Cardiac muscle cell (in vitro differentiated cells and primary cell): ENCODE measurements around the gene INHBB. TPM values are rescaled to one million over a fixed set of nuclear protein-coding genes. Genes with fewer than 3 reads are reported as not detected.

ENCODE experiments used
- DNase-seq, 2 donors: peaks; one replicate each; pipeline versions ENCODE4 v3.0.0 to v3.0.0-alpha.2; 2010 to 2017; ENCODE audit warnings: low read depth in 1 of 2, low spot score in 1 of 2
- H3K27ac ChIP-seq: fragments of 200-600 bp; sonication (generic); 2 replicates; pipeline ENCODE4 v1.5.1; 2016
- H3K27me3 ChIP-seq: fragments of 200-600 bp; sonication (generic); 2 replicates; pipeline ENCODE4 v1.6.0; 2016; ENCODE audit warnings: control low read depth
- H3K36me3 ChIP-seq: fragments of 200-600 bp; sonication (generic); 2 replicates; pipeline ENCODE4 v1.5.1; 2016; ENCODE audit warnings: control low read depth
- H3K4me1 ChIP-seq: fragments of 200-600 bp; sonication (generic); 2 replicates; pipeline ENCODE4 v1.8.1; 2017; ENCODE audit warnings: low read depth, mild to moderate bottlenecking, mixed run types
- H3K4me3 ChIP-seq: fragments of 200-600 bp; sonication (generic); 2 replicates; pipeline ENCODE4 v1.5.1; 2016; ENCODE audit warnings: mild to moderate bottlenecking
- H3K9me3 ChIP-seq: fragments of 200-600 bp; sonication (generic); 2 replicates; pipeline ENCODE4 v1.5.1; 2017; ENCODE audit warnings: low read depth, mild to moderate bottlenecking, control low read depth
- CTCF ChIP-seq: IDR thresholded peaks from 2 replicates; pipeline ENCODE4 v1.5.1; 2012; ENCODE audit warnings: low read depth, mild to moderate bottlenecking, low read length
- polyA plus RNA-seq: library from polyadenylated mRNA; unstranded; fragments of >200 nt; fragmentation: Nextera tagmentation; extraction: Ambion mirVana; gene quantifications from 2 replicates; pipeline ENCODE4 v1.2.1, GENCODE V29; 2016
- total RNA-seq: library from RNA; depleted of rRNA; stranded (reverse); fragments of >200 nt; gene quantifications from 2 replicates; pipeline ENCODE4 v1.2.3, GENCODE V29; 2016

INHBB gene
- total and polyA plus RNA-seq, 2 experiments from 2014 or later: not detected

GRCh38 chr2:120313695-120314615, 32.0 kb upstream of the INHBB start:
- H3K4me1 ChIP-seq: no peaks in the 10 kb centered on the region
- H3K27ac ChIP-seq: no peak overlapping the region
- H3K36me3 ChIP-seq: no peaks in the 10 kb centered on the region
- no peak overlapping the region for H3K4me3 ChIP-seq
- no peak for DNase-seq
- no peaks in the 10 kb centered on the region for H3K9me3 ChIP-seq
- peaks cover 54% of the 10 kb centered on the region for H3K27me3 ChIP-seq
- no peak for TF ChIP-seq CTCF

- no peak for TF ChIP-seq CTCF
- peak in 1 of 2 donors; percentile 35 for DNase-seq
Observed at GRCh38 chr2:120314690-120315366, 31.1 kb upstream of the INHBB start.

GRCh38 chr2:120315367-120316033, 30.4 kb upstream of the INHBB start:
- no peaks in the 10 kb centered on the region for H3K9me3 ChIP-seq
- no peak overlapping the region for H3K27ac ChIP-seq
- H3K4me1 ChIP-seq: no peaks in the 10 kb centered on the region
- H3K4me3 ChIP-seq: no peak overlapping the region
- H3K36me3 ChIP-seq: no peaks in the 10 kb centered on the region
- H3K27me3 ChIP-seq: peaks cover 60% of the 10 kb centered on the region
- DNase-seq: no peak
- TF ChIP-seq CTCF: no peak

More at GRCh38 chr2:120314690-120315366, 31.1 kb upstream of the INHBB start:
- Histone ChIP-seq H3K9me3 (no peaks in the 10 kb centered on the region), H3K36me3 (no peaks in the 10 kb centered on the region), H3K4me3 (no peak overlapping the region), H3K27ac (no peak overlapping the region), H3K27me3 (peaks cover 58% of the 10 kb centered on the region), H3K4me1 (no peaks in the 10 kb centered on the region)

GRCh38 chr2:120316071-120316470, 29.9 kb upstream of the INHBB start:
- Histone ChIP-seq H3K4me3 (no peak overlapping the region), H3K27me3 (peaks cover 56% of the 10 kb centered on the region), H3K4me1 (no peaks in the 10 kb centered on the region), H3K36me3 (no peaks in the 10 kb centered on the region), H3K9me3 (no peaks in the 10 kb centered on the region), H3K27ac (no peak overlapping the region)
- DNase-seq: no peak
- TF ChIP-seq CTCF: no peak

- Histone ChIP-seq H3K9me3 (no peaks in the 10 kb centered on the region), H3K27me3 (peaks cover 52% of the 10 kb centered on the region), H3K36me3 (no peaks in the 10 kb centered on the region), H3K4me1 (no peaks in the 10 kb centered on the region), H3K27ac (no peak overlapping the region), H3K4me3 (no peak overlapping the region)
- TF ChIP-seq CTCF: no peak
- DNase-seq: no peak
Observed at GRCh38 chr2:120316528-120317179, 29.3 kb upstream of the INHBB start.
